ENCODE measurements around the gene FASN. TPM values are rescaled to one million over a fixed set of nuclear protein-coding genes. Genes with fewer than 3 reads are reported as not detected.

The FASN gene
- total RNA-seq, 6 donors from 2014 or later, result 191 to 805 (median 577) TPM

DNA sequence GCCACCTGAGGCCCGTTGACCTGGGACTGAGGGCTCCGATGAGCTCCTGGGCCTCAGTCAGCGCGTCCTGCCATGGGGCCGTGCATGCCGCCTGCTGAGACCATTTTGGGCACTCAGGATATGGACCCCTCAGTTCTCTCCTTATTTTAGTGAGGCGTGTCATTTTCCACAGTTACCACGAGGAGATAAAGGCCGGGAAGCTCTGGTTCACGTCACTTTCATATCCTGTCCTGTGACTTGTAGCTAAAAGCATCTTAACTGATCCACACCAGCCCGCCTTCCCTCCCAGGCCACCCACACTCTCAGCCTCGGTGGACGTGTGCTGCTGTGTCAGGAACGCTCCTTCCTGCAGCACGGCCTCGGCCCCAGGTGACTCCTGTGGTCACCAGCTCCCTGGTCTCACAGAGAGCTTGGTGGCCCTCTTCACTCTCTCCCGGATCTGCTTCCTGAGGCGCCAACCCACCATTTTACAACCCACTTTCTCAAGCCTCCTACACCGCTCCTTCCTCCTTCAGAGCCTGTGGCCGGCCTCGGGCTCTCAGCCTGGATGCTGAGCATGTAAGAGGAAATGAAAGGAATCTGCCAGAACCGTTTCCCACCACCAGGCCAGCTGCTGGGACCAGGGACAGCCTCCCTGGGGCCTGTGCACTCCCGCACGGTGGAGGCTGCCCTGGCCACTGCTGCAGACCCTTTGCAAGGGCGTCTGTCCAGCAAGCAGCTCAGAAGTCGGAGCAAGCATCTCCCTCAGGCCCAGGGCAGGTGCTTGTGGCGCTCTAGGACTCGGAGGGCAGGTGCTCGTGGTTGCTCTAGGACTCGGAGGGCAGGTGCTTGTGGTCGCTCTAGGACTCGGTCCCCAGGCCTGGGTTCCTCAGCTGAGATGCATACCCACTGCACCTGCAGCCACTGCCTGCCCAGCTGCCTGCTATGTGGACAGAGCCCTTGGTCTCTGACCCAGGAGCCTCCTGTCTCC, 23.9 kb upstream of the FASN start:
- TF ChIP-seq EP300 (IDR thresholded peaks at IDR 0.05) (no peak), POLR2A (IDR thresholded peaks at IDR 0.05) (no peak), POLR2AphosphoS5 (IDR thresholded peaks at IDR 0.05) (no peak)
- TF ChIP-seq, protein P1, sequence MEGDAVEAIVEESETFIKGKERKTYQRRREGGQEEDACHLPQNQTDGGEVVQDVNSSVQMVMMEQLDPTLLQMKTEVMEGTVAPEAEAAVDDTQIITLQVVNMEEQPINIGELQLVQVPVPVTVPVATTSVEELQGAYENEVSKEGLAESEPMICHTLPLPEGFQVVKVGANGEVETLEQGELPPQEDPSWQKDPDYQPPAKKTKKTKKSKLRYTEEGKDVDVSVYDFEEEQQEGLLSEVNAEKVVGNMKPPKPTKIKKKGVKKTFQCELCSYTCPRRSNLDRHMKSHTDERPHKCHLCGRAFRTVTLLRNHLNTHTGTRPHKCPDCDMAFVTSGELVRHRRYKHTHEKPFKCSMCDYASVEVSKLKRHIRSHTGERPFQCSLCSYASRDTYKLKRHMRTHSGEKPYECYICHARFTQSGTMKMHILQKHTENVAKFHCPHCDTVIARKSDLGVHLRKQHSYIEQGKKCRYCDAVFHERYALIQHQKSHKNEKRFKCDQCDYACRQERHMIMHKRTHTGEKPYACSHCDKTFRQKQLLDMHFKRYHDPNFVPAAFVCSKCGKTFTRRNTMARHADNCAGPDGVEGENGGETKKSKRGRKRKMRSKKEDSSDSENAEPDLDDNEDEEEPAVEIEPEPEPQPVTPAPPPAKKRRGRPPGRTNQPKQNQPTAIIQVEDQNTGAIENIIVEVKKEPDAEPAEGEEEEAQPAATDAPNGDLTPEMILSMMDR (IDR thresholded peaks at IDR 0.05), result no peak
- peaks cover 0 to 16% (median under 1%) of the 10 kb centered on the region in 4 donors for H3K36me3 ChIP-seq
- H3K4me3 ChIP-seq, result no peak overlapping the region
- H3K9me3 ChIP-seq, result no peaks in the 10 kb centered on the region
- H3K27ac ChIP-seq, result no peak overlapping the region
- DNase-seq (peak in 1 of 2 donors; percentile 60), ATAC-seq (ENCODE audit: low FRiP score in 2 of 2) (no peak)
- peaks cover 3 to 24% (median 12%) of the 10 kb centered on the region in 4 donors for H3K4me1 ChIP-seq
- no peaks in the 10 kb centered on the region for H3K27me3 ChIP-seq
- WGBS, 2 donors, result 80 to 82% methylated on average over 29 to 31 of the region's 32 CpGs

DNA sequence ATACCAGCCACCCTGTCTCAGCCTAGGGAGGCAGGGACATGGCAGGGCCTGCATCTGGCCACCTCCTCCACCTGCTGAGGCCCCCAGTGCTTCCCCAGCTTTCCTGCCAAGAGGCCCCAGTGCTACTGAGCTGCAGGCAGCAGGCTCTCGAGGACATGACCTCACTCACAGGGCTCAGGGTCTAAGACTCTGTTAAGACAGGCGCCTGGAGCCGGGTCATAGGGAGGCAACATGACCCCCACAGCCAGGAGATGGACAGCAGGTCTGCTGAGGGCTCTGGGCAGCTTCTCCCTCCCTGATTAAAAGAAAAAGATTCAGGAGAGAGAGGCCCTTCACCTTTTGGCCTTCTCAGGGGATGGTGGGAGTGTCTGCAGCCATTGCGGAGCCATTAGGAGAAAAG, 23.2 kb upstream of the FASN start:
- Histone ChIP-seq H3K36me3 (peaks cover 0 to 11% (median 0%) of the 10 kb centered on the region in 4 donors), H3K27ac (no peak overlapping the region), H3K9me3 (no peaks in the 10 kb centered on the region), H3K27me3 (no peaks in the 10 kb centered on the region), H3K4me3 (no peak overlapping the region), H3K4me1 (peaks cover 3 to 24% (median 12%) of the 10 kb centered on the region in 4 donors)
- DNase-seq (no peak), ATAC-seq (ENCODE audit: low FRiP score in 2 of 2) (no peak)
- TF ChIP-seq POLR2AphosphoS5 (IDR thresholded peaks at IDR 0.05) (no peak), POLR2A (IDR thresholded peaks at IDR 0.05) (no peak), EP300 (IDR thresholded peaks at IDR 0.05) (no peak)
- TF ChIP-seq, protein P1 (IDR thresholded peaks at IDR 0.05), result no peak
- WGBS, 2 donors, result 86 to 92% methylated on average over 2 to 4 of the region's 4 CpGs

DNA sequence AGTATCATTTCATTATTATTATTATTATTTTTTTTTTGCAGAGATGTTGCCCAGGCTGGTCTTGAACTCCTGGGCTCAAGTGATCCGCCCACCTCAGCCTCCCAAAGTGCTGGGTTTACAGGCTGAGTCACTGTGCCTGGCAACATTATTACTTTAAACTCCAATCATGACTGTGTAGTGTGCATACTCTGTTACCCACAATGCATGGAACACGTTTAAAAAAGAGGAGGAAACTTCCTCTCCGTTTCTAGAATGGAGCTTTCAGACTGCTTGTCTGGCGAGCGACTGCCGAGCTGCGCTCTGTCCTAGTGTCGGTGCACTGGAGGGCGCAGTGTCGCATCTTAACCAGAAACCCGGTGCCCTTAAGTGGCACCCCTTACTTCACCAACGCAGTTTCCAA, 22.1 kb upstream of the FASN start:
- TF ChIP-seq POLR2A (IDR thresholded peaks at IDR 0.05) (no peak), EP300 (IDR thresholded peaks at IDR 0.05) (no peak)
- Histone ChIP-seq H3K36me3 (peaks cover 0 to 8% (median 0%) of the 10 kb centered on the region in 4 donors), H3K9me3 (no peaks in the 10 kb centered on the region), H3K27ac (peak overlapping the region in 1 of 4 donors; percentile 64), H3K4me1 (peaks cover 3 to 24% (median 12%) of the 10 kb centered on the region in 4 donors), H3K4me3 (no peak overlapping the region), H3K27me3 (no peaks in the 10 kb centered on the region)
- no peak for DNase-seq
- ATAC-seq (ENCODE audit: low FRiP score in 2 of 2), result no peak
- 69 to 75% methylated on average over 12 of the region's 12 CpGs for WGBS, 2 donors

DNA sequence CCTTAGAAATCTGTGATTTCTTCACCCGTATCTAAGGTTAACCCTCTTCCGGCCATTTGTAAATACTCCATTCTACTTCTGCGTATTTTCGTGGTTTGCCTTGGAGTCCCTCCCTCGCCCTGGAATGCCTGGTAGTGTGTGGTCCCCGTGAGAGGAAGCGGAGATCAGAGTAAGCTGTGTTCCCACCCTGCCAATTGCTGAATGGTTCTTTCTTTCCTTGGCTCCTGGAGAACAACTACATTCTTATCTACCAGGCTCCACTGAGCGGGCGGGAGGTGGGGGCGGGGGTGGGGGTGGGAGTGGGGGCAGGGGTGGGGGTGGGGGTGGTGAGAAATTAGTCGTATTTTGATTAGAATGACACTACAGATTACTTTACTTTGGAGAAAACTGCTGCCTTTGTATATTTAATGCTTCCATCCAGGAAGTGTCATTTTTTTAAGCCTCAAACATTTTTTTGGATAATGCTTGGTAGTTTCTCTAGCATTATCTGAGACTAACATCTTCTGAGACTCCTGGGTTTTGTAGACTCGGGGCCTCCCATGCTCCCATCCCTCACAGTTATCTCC, 20.9 kb upstream of the FASN start:
- H3K4me3 ChIP-seq, result no peak overlapping the region
- H3K9me3 ChIP-seq, result no peaks in the 10 kb centered on the region
- H3K27me3 ChIP-seq, result no peaks in the 10 kb centered on the region
- H3K36me3 ChIP-seq, result no peaks in the 10 kb centered on the region
- peak in 1 of 2 donors; percentile 69 for ATAC-seq (ENCODE audit: low FRiP score in 2 of 2)
- WGBS, 2 donors, result 49 to 50% methylated on average over 10 to 12 of the region's 12 CpGs
- peaks cover 3 to 30% (median 12%) of the 10 kb centered on the region in 4 donors for H3K4me1 ChIP-seq
- H3K27ac ChIP-seq, result peak overlapping the region; percentile 53 to 87 (median 72)
- peak in 1 of 2 donors; percentile 64 for DNase-seq
- TF ChIP-seq, protein P1 (IDR thresholded peaks at IDR 0.05), result no peak
- TF ChIP-seq POLR2AphosphoS5 (IDR thresholded peaks at IDR 0.05) (no peak), EP300 (IDR thresholded peaks at IDR 0.05) (no peak), POLR2A (IDR thresholded peaks at IDR 0.05) (no peak)

DNA sequence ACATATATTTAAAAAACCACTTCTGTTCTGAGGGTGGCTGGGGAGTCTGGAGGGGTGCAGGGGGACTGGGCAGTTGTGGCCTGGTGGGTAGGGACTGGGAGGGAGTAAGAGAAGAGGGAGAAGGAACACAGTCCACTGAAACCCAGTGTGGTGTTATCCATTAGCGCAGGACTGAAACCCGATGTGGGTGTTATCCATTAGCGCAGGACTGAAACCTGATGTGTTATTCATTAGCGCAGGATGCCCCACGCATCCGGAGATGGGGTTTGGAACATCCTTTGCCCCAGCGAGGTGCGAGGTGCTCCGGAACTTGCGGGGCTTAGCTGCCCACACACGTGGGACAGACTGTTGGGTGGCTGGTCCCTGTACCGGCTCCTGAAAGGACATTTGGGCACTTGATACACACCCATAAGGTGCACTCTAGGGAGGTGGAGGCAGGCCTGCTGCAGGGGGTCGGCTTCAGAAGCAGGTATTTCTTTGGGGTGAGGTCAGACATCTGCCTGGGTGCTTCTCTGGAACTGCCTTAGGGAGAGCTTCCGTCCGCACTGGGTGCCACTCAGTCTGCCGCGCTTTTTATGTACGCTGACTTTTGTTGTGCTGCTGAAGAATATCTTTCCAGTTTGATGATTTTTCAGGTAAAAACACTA, 20.3 kb upstream of the FASN start:
- 79 to 81% methylated on average over 13 to 18 of the region's 18 CpGs for WGBS, 2 donors
- ATAC-seq (ENCODE audit: low FRiP score in 2 of 2), result peak in 1 of 2 donors; percentile 2

More for the DNA sequence above, 20.3 kb upstream of the FASN start:
- Histone ChIP-seq H3K36me3 (no peaks in the 10 kb centered on the region), H3K27me3 (no peaks in the 10 kb centered on the region), H3K4me3 (no peak overlapping the region), H3K9me3 (no peaks in the 10 kb centered on the region), H3K27ac (peak overlapping the region; percentile 53 to 87 (median 72)), H3K4me1 (peaks cover 3 to 35% (median 12%) of the 10 kb centered on the region in 4 donors)
- TF ChIP-seq, protein P1 (IDR thresholded peaks at IDR 0.05), result no peak
- peak in 1 of 4 donors; percentile 44 for TF ChIP-seq POLR2A (IDR thresholded peaks at IDR 0.05)
- DNase-seq, result no peak
